Raji (cell line): Measurements from ENCODE around the gene VWA5A.

ENCODE experiments used
- POLR2A ChIP-seq: IDR thresholded peaks from 2 replicates; pipeline ENCODE4 v1.6.1; 2011; ENCODE audit warnings: low read depth, low read length, control low read depth; ENCODE audit not compliant: insufficient read depth

Gene VWA5A

DNA sequence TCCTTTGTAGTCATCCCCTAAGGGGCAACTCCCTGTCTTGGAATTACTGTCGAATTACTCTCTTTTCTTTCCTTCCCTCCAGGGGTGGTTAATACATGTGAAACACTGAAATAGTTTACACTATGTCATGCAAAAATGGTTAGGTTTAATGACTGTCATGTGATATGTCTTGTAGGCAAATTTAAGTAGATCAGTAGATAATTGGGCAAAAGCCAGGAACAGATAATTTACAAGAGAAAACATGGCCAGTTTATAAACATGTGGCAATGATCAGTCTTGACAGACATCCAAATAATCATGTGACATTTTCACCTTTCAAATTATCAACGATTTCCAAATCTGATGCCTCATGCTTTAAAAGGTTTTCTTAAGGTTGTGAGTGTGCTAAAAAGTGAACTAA, 3.9 kb downstream of the VWA5A start:
- TF ChIP-seq POLR2A = no peak

DNA sequence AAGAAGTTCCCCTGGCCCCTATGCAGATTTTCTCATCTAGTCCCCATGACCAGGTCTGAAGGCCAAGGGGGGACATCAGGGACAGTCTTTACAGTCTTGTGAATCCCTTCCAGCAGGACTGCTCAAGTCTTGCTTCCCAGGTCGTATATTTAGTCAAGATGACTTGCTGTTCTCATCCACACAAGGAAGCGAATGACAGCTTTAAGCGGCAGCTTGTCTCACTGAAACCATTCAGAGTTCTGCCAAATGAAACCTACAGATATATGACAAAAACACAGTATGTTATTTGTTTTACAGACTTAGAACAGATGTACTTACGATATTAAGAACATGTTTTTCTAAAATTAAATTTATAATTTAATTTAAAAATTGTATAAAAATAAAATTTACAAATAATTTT, 5.6 kb downstream of the VWA5A start:
- no peak for TF ChIP-seq POLR2A

DNA sequence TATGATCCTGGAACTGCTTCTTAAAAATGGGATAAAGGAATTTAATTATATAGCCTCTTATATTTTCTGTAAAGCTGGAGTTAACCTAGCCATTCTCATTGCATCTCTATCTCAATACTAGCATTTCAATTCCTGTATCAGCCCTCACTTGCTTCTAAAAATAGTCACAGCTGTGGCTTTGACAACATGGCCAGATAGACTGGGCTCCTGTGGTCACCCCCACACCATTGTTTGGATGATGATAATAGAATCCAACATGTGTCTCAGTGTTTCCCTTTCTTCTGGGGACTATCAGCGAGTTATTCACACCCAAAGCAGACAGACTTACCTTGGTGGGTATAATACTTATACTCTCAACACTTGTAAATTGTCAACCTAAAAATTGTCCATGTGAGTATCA, 6.9 kb downstream of the VWA5A start:
- TF ChIP-seq POLR2A = no peak

DNA sequence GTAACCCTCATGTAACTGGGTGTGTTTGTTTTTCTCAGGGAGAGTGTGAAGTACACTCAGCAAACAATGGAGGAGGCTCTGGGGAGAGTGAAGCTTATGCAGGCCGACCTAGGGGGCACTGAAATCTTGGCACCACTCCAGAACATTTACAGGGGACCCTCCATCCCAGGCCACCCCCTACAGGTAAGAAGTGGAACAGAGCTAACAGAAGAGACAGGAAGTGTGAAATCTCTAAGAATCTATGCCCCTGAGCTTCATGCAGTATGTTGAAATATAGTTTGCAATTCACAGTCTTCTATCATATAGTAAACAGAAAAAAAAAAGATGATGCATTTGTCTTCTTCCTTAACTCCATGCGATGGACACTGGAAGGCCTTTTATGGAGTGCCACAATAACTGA, 8.4 kb downstream of the VWA5A start:
- TF ChIP-seq POLR2A = no peak

DNA sequence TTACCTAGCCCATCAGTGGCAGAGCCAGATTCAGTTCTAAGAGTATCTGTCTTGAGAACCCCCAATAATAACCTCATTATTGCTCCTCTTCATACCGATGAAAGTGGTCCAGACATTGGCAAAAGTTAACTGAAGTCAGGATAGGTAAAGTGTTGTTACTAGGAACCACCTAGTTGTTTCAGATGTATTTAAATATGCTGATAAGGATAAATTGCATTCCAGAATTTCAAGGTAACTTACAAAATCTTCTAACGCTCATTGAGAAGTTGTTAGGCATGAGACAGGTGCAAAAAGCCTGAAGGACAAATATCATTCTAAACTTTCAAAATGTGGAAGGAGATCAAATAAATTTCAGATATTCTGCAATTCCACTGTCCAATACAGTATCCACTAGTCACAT, 27.8 kb downstream of the VWA5A start:
- TF ChIP-seq POLR2A = no peak

DNA sequence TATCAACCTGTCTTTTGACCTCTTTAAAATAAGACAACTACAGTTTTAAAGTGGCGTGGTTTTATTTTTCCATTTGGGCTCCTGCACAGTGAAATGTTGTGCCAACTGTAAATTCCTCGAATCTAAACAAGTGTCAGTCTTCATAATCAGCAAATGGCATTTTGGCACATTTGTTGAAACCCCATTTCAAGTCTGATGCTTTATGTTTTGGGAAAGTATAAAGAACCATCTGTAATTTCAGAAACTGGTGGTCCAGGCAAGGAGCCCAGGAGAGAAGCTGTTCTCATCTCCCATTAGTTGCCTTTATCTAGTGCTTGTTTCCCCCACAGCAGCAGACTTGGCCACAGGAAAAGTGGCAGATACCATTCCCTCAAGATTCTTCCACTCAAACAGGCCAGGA, 32.7 kb downstream of the VWA5A start:
- no peak for TF ChIP-seq POLR2A

DNA sequence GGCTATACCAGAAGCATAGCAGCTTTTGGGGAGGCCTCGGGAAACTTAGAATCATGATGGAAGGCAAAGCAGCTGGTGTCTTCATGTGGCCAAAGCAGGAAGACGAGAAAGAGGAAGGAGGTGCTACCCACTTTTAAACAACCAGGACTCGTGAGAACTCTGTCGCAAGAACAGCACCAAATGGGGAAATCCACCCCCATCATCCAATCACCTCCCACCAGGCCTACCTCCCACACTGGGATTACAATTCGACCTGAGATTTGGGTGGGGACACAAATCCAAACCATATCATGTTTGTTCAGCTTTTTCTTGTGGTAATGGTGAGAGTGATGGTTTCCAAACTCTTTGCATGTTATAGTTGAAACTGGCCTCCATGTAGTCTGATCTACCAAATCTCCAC, 35.4 kb downstream of the VWA5A start:
- TF ChIP-seq POLR2A = no peak

DNA sequence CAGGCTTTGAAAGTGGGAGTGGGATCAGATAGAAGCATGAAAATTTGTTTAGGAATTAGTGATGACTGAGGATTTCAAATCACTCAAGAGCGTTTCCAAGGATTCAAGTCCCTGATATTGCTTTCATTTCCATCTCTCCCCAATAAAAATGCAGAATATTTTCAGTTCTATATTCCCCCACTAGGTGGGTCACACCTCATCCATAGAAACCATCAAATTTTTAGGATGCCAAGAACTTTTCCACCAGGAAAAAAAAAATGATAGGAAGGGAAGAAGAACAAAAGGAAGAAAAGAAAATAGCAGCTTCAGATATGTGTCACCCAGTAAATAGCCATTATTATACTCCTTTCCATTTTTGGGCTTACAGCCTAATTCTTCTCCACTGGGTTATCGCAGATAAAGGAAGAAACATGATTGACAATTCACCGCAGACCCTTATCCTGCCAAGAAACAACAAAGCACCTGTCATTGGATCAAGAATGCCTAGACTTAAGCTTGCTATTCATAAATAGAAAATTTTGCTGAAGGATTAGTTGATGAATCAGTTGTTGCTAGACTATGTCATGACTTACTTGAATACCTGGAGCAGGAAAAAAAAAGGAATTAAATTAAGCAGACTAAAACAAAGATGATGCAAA, 37.6 kb downstream of the VWA5A start:
- no peak for TF ChIP-seq POLR2A

DNA sequence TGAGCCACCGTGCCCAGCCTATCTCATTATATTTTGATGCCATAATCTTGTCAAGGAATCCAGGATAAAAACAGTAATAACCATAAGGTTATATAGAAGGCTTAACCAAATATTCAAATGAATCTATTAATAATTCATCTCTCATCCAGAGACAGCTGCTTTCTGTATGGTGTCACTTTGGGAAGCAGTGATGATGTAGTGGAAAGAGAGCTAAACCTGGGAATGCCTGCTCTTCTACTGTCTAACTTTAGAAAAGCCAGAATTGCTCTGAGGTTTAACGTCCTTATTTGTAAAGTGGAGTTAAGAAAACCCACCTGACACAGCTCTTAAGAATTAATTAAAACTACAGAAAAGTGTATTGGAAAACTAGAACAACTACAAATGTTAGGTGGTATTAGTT, 38.6 kb downstream of the VWA5A start:
- no peak for TF ChIP-seq POLR2A

DNA sequence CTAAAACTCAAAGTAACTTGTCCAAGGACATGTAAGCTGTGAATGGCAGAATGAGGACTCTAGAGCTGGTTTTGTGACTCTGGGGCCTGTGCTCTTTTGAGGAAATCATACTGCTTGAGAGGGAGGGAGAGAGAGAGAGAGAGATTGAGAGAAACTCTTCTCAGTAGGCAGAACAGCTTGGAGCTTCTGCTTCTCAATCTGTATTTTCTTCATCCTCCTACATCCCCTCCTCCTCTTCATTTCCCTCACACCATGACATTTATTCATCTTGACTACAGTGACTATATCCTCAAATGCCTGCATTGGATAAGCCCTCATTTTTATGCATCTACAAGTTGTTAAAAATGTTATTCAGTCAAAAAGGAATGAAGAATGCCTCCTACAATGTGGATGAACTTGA, 44.2 kb downstream of the VWA5A start:
- TF ChIP-seq POLR2A = no peak

DNA sequence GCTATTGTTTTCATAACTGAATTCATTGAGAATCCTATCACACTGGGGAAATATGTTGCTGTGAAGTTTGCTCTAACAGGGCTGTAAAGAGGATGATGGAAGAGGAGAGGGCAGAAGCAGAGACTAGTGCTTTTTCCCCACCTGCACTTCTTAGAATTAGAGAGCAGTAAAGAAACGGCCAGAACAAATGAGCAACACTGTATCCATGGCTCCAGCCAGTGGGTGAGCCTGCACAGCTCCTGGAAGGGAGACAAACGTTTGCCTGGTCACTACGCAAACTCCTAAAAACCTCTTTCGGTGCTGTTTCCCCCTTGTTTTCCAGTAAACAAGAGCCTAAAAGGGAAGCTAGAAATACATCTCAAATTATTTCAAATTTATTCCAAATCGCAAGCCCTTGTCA, 45.7 kb downstream of the VWA5A start:
- no peak for TF ChIP-seq POLR2A

DNA sequence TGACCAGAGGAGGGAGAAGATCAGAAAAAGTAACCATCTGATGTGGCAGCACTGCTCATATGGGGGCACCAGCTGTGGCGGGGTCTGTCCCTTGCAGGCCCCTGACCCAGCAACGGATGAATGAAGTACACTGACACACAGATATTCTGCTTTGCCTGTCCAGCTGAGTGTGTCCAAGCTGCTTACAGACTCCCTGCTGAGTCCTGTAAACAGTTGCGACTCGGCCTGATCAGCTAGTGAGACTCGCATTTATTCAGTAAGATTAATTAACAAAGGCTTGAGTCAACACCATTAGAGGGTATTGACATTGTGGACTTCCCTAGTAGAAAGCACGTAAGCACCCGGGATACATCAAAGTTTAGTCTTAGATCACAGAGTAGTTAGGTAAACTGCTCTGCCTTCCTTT, 52.6 kb downstream of the VWA5A start:
- TF ChIP-seq POLR2A = no peak

DNA sequence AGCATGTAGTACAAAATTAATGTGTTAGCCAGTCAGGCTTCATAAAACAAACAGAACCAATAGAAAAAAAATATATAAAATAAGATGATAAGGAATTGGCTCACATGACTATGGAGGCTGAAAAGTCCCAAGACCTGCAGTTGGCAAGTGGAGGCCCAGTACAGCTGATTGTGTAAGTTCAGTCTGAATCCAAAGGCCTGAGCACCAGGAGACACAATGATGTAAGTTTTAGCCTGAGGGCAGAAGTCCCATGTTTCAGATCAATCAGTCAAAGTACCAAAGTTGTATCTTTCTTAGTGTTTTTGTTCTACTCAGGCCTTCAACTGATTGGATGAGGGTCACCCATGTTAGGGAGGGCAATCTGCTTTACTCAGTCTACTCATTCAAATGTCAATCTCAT, 53.5 kb downstream of the VWA5A start:
- TF ChIP-seq POLR2A = no peak

DNA sequence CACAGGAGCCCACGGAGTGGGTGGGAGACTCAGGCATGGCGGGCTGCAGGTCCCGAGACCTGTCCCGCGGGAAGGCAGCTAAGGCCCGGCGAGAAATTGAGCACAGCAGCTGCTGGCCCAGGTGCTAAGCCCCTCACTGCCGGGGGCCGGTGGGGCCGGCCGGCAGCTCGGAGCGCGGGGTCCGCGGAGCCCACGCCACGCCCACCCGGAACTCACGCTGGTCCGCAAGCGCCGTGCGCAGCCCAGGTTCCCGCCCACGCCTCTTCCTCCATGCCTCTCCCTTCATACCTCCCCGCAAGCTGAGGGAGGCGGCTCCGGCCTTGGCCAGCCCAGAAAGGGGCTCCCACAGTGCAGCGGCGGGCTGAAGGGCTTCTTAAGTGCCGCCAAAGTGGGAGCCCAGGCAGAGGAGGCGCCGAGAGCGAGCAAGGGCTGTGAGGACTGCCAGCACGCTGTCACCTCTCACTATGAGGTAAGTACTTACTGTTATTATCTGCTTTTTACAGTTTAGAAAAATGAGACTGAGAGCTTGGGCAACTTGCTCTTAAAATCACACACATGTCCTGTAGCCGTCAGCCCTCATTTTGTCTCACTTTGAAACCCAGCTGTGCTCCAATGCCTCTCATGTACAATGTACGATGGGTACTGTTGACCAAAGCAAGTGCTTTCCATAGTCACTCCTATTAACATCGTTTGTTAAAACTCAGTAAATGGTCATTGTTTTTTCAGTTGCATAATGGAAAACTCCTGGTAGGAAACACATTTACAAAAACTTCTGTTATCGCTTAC, 55.7 kb downstream of the VWA5A start:
- no peak for TF ChIP-seq POLR2A

DNA sequence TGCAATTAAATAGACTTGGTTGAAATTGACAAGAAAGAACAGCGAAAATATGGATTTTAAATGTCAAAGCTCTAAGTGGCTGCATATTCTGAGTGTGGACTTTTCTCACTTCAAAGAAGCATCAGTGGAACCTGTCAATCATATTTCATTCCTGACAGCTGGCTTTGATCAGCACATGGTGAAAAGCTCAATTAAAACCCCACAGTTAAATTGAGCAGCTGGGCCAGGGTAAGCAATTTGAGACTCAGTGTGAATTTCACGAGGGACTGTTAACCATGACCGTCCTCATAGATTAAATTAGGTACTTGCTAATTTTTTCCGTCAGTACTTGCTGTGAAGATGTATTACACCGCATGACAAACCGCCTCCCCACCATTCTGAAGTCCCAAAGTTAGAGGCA, 56.9 kb downstream of the VWA5A start:
- no peak for TF ChIP-seq POLR2A

DNA sequence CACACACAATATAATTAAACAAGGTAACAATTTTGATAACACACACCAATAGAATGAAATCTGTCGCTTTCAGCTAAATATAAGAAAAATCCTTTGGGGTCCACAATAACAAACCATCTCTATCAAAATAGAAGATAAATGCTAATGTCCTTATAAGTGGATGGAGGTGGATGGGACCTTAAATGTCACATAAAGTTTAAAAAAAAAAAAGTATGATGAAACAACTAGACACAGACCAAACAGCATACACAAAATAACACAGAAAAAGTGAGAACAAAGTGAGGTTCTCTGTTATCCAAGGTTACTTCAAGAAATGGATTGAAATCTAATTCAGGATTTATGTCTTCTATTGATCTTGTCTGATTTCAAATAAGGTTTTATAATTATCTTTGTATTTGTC, 57.3 kb downstream of the VWA5A start:
- TF ChIP-seq POLR2A = no peak
